IPS DF 19.7 (cell line): ENCODE measurements around the gene PSMD1.
"Not testable (repeated sequence)": the region's sequence is repeated elsewhere in the genome, so short reads cannot be mapped to it uniquely, and the experiment has no call there.

Experiments
- DNase-seq: peaks from one replicate; pipeline ENCODE4 v3.0.0-alpha.2; 2013; ENCODE audit warnings: low read depth, low spot score

PSMD1 gene

DNA sequence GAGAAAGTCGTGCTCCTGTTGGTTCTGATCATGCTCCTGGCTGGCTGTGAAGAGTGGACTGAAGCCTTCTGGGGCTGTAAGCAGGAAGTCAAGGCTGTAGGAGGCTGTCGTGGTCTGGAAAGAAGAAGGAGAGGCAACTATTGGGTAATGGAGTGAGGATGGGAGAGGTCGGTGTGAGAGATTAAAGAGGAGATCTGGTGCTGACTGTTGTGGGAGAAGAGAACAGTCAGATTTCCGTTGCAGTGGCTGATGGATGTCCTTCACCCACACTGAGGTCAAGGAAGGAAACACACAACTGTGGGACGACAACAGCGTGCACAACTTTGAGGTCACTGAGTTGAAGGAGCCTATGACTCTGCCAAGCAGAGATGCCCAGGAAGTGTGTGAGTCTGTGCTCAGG lies 2.8 kb upstream of the PSMD1 start:
- DNase-seq: no peak

DNA sequence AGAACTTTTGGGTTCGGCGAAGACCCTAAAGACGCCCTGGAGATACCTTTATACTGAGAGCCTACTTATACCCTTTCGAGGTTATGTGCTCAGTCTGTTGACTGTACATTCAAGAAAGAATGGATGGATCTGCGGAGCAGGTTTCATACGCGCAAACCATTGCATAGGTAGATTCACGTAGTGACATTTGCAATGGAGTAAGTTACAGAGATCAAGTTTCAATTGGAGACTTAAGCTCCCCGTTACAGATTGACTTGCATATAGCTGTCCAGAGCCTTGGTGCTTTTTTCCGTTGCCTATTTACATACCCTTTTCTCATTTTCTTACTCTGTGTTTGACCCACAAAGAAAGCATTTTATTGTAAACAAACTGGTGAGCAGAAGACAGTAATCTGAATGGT lies 923 bp downstream of the PSMD1 start:
- DNase-seq: no peak

DNA sequence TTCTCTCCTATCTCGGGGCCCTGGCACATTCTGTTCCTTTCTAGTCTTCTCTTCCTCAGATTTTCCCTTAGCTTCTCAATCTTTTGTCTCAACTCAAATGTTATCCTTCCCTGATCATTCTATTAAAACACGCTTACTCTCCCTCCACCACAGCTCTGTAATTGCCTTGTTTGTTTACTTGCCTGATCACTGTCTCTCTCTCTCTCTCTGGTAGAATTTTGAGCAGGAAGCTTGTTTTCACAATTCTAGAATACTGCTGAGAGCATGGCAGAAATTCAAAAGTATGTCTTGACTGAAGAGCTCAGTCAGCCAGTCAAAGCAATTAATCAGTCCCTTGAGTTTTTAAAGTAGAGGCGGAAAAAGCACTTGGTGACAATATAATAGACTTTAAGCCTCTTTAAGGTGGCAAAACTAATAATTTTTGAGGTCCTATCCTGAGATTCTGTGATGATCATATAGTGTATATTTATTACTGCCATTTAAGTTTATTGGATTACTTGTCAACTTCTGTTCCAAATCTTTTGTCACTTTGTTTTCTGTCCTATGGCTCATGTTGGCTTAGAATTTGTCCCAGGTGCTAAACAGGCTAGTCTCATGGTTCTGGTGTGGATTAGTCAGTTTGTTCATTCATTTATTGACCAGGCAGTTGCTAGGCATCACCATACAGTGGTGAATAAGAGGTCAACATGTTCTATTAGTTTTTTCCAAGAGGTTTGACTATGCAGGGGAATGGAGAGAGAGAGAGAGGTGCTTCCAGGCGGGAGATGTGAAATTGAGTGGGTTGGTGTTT lies 2.3 kb downstream of the PSMD1 start:
- DNase-seq: no peak

DNA sequence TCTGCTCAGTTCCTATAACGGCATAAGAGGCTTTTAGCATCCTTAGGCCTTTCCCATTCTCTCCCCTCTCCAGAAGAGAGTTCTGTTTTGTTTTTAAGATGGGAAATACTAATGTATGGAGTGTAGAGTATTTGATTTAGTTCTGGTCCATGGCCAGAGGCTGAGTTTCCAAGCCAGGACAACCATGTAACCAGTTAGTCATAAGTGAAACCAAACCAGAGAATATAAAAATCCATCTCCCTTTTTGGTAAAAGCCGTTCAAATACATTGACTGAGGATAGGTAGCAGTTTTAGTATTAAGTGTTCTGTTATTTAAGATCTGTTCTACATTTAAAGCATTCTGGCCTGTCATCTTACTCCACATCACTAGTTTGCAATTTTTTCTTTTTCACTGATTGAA lies 3.1 kb downstream of the PSMD1 start:
- DNase-seq: no peak

DNA sequence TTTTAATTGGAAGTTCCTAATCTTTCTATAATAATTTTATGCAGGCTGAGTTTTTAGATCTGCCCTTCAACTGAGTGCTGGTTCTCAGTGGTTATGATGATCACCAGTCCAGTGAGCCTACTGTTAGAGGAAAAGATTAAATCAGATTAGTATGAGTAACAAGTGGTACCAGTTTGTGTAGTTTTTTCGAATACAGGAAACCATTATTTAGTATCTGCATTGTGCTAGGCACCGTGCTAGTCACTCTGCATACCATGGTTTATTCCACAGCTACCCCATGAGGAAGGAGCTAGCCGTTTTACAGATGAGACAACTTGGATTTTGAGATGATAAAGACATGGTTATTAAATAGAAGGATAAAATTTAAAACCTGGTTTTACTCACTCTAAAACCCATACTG lies 6.1 kb downstream of the PSMD1 start:
- no peak for DNase-seq

DNA sequence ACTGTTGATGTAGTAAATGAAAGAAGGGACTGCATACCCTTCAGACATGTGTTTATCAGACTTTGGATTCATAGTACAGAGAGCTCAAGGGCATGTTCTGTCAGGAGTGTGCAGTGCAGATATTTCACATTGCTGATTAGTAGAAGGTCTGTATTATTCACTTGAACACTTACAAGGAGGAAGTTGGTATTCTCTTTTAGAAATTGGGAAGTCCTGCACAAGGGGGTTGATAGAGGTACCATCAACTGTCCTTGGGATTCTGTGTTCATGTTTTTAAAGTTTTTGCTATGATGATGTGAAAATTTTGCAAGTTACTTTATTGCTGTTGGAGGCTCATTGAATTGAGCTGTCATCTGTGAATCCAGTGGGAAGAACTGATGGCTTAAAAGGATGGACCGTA lies 6.7 kb downstream of the PSMD1 start:
- no peak for DNase-seq

DNA sequence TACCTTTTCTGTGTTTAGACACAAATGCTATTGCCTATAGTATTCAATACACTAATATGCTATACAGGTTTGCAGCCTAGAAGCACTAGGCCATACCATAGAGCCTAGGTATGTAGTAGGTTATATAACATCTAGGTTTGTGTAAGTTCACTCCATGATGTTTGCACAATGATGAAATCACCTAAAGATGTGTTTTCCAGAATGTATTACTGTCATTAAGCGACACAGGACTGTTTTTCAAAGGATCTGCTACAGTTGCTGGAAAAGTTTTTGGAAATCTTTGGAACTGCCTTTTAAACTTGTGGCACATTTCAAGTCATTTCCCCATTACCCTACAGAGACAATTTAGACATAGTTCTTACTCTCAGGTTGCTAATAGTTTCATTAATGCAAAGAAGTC lies 9.3 kb downstream of the PSMD1 start:
- no peak for DNase-seq

DNA sequence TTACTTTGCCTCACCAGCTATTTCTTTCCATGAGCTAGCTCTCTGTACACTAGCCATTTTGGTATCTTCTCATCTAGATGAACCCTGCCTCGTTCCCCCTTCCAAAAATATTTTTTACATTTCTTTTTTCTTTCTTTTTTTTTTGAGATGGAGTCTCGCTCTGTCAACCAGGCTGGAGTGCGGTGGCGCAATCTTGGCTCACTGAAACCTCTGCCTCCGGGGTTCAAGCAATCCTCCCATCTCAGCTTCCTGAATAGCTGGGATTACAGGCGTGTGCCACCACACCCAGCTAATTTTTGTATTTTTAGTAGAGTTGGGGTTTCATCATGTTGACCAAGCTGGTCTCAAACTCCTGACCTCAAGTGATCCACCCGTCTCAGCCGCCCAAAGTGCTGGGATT lies 10.9 kb downstream of the PSMD1 start:
- DNase-seq: not testable (repeated sequence)

DNA sequence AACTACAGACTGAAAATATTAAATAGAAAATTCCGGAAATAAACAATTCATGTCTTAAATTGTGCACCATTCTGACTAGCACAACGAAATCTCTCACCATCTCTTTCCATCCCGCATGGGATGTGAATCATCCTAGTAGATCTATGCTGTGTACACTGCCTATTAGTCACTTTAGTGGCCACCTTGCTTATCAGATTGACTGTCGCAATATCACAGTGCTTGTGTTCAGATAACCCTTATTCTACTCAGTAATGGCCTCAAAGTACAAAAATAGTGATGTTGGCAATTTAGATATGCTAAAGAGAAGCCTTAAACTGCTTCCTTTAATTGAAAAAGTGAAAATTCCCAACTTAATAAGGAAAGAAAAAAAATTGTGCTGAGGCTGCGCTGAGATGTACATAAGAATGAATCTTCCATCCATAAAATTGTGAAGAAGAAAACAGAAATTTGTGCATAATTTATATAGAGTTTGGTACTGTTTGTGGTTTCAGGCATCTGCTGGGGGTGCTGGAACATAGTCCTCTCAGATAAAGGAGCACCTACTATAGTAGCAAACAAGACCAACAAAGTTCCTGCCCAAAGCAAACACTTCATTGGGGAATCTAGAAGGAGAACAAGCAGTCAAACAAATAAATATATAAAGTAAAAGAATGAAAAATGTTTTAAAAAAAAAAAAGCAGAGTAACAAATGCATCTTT lies 12.0 kb downstream of the PSMD1 start:
- DNase-seq: no peak

DNA sequence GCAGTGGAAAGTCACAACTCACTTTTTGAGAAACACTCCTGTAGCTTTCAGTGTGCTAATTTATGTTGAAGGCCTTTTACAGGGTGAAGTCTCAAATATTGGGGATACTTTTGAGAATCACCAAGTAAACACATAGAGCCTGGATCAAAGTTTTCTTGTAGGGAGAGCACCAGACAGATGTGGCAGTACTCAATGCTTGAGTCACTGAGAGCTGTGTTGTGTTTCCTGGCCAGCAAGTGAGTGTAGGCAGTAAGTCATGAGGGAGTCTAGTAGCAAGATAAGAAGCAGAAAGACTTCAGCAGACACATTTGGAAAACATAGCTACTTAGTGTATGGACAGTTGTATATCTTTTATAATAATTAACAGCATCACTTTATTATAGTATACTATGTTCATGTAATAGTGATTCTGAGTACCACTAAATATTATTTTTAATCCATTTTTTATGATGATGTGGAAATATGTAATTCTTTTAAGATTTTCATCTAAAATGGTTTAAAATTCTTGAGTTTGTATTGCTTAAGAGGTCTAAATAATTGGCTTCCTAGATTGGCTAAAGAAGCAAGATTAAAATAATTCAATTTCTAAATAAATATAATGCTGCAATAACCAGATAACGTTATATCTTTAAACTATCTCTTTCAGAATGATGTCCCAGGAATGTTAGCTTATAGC lies 12.8 kb downstream of the PSMD1 start:
- DNase-seq: no peak

DNA sequence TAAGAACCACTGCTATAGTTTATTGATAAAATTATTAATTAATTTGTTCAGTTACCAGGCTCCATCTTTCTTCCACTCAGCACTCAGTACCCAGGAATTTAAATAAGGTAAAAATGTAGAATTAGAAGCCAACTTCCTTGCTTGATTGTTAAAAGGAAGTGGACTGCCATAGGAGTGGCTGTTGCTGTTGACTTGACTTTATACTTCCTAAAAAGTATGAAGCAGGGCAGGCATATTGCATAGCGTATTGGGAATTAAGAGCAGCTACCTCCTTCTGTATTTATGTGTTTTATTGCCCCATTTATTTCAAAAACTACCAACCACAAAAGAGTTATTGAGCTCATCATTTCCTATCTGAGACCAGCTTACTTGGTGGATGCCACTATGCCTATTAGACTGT lies 27.9 kb downstream of the PSMD1 start:
- no peak for DNase-seq

DNA sequence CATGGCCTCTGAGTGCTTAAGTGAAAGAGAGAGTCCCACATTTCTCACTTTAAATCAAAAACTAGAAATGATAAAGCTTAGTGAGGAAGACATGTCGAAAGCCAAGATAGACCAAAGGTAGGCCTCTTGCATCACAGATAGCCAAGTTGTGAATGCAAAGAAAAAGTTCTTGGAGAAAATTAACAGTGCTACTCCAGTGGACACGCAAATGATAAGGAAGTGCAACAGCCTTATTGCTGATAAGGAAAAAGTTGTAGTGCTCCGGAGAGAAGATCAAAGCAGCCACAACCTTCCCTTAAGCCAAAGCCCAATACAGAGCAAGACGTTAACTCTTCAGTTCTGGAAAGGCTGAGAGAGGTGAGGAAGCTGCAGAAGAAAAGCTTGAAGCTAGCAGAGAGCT lies 32.1 kb downstream of the PSMD1 start:
- no peak for DNase-seq

DNA sequence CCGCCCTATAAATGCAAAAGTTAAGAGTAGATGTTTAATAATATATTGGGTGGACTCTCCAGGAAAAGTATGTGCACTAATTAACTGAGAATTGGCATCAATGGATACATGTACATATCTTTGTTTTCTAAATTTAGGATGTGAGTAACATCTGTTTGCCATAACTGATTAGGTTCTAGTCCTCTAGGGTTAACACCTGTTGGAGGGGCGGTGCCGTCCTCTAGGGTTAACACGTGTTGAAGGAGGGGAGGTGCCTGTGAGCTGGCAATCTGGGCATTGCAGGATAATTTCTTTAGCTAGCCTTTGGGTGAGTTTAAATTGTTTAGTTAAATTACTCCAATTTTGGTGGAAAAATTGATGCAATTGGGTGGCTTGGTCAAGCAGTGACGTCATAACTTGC lies 37.3 kb downstream of the PSMD1 start:
- DNase-seq: no peak

DNA sequence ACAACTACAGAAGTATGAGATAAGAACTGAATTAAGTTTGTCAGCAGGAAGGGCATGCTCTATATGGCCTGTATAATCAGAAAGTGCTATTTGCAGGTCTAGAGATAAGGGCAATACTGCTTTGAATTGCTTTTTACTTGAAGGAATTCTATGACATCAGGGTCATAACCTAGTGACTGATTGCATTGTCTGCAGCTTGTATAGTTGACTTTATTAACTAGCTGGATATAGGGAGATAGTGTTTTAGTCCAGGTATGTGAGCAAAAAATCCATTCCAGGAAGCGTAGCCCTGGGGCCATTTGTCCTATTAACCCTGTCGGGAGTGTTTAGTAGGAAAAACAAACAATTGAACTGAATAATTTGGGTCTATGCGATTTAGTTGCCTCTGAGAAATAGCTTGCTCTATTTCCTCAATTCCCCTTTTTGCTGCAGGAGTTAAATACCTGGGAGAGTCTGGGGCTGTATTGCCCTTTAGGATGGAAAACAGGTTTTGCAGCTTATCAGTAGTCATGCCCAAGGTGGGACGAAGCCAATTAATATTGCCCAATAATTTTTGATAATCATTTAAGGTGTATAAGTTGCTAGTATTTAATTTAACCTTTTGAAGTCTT lies 38.2 kb downstream of the PSMD1 start:
- DNase-seq: no peak

DNA sequence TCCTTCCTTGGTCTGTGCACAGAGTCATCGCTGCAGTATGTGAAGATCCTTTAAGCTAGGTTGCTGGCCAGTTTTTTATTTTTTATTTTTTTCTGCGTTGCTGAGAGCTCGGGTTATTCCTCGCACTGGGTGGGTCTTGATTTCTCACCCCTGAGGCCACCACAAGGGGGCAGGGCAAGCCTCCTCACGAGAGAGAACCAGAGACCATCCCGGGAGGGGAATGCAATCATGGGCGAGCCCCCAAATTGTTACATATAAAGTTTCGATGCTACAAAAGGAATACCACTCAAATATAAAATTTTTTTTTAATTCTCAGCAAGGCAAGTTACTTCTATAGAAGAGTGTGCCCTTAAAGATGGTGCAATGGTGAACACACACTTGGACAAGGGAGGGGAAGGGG lies 43.3 kb downstream of the PSMD1 start:
- no peak for DNase-seq

DNA sequence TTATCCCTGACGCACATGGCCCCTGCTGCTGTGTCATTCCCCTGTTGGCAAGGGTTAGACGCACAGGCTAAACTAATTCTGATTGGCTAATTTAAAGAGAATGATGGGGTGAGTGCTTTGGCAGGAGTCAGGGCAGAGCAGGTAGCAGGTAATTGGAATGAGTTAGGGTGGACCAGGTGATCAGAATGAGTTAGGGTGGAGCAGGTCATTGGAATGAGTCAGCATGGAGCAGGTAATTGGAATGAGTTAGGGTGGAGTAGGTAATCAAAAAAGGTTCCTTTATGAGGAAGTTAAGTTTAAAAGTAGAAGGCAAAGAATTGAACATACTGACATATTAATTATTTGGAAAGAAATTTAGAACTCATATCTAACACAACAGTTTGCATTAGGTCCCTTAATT lies 43.7 kb downstream of the PSMD1 start:
- not testable (repeated sequence) for DNase-seq

DNA sequence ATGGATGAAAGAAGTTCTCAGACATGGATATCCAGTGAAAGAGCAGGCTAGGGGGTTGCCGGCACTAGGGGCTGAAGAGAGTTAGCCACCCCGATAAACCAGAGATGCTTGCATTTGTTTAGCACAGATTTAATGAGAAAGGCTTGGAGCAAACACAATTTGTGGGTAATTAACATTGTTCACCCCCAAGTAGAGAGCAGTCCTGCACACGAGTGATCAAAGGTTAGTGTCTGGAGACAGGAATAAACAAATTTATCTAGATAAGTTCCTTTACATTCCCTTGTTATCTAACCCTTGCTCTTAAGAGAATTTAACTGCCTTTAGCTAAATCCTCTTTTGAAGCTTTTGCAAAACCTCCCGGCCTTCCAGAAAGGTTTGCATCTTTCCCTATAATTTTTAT lies 44.3 kb downstream of the PSMD1 start:
- no peak for DNase-seq

DNA sequence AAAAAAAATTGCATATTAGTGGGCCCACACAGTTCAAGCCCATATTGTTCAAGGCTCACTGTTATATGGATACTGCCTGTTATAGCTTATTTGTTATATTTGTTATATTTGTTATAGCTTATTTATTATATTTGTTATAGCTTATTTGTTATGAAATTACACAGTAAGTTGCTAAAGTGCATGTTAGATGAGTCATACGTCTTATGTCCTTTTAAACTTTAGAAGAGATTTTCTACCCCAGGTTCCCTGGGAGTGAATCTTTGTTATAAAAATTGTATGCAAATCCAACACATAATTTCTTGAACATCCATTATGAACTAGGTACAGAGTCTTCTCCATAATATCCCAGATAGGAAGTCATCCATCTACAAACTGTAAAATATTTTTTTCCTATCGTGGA lies 46.1 kb downstream of the PSMD1 start:
- DNase-seq: no peak

DNA sequence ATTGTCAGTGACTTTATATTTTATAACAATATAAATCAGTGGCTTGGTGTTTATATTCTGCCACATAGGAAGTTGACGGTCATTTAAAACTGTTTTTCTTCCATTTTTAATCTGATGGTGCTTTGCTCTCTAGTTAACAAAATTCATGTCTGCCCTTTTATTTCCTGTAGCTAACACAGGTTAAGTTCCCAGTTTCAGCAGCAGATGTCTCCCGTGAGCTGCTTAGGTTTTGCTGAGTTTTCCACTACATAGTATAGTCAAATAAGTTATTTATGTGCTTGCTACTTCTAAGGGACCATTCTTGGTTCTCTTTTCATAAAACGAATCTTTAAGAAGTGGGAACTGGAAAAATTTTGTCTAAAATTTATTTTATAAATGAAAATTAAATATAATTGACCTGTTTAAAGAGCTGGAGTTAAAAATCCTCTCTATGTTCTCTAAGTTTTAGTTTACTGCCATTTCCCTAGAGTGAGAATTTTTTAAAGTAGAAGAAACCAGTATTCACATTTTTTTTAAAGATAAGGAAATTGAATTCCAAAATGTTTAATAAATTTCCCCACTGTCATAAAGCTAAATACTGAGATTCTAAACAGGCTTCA lies 47.5 kb downstream of the PSMD1 start:
- DNase-seq: no peak

DNA sequence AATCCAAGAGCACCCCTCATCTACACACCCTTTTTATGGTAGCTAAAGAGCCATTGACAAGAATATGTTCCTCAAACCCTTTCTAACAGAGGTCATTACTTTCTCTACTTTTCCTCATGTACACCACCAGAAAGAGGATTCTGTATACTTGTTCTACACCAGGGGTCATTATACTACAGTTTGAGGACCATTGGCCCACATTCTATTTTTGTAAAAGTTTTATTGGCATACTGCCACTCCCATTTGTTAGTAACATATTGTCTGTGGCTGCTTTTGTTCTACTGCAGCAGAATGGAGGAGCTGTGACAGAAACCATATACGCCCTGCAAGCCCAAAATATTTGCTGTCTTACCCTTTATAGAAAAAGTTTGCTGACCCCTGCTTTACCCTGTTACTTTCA lies 53.9 kb downstream of the PSMD1 start:
- DNase-seq: no peak

DNA sequence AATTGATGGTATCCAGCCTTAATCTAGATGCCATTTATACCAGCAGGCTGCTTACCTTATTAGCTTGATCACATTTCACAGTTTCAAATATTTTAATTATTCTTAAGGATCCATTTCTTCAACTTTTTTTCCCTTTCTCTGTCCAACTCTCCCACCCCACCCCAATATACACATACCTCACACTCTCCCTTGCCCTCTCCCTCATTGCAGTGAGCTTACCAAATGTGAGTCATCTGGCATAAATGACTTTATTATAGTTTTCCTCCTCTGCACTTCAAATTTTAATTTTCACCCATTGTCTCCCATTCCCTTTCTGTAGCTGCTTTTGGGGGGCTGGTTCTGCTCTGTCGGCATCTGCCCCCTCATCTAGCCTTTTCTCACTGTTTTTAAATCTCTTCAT lies 55.3 kb downstream of the PSMD1 start:
- no peak for DNase-seq

DNA sequence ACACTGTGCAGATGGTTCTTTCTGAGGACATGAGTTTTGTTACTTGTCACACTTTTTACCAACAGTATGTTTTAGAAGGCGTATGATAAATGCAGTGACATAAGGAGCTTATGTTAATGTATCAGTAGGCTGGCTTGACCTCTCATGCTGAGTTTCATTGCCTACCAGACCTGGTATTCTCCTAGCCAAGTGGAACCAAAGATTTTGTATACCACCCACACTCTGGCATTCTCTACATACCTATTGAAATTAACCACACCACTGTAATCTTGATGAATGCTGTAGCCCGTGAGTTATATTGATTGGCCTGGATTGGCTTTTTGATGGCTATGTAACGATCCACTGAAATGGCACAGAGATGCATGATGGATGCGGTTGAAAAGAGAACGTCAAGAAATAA lies 56.8 kb downstream of the PSMD1 start:
- no peak for DNase-seq
